NCI-H1092 treated with DMSO at 0.1 percent for 48 hours (cell line): ENCODE data around the gene RMI2.

Experiments used
- DNase-seq: peaks from one replicate; lab custom pipeline; 2025; lab: John Stamatoyannopoulos, UW

The RMI2 gene

DNA sequence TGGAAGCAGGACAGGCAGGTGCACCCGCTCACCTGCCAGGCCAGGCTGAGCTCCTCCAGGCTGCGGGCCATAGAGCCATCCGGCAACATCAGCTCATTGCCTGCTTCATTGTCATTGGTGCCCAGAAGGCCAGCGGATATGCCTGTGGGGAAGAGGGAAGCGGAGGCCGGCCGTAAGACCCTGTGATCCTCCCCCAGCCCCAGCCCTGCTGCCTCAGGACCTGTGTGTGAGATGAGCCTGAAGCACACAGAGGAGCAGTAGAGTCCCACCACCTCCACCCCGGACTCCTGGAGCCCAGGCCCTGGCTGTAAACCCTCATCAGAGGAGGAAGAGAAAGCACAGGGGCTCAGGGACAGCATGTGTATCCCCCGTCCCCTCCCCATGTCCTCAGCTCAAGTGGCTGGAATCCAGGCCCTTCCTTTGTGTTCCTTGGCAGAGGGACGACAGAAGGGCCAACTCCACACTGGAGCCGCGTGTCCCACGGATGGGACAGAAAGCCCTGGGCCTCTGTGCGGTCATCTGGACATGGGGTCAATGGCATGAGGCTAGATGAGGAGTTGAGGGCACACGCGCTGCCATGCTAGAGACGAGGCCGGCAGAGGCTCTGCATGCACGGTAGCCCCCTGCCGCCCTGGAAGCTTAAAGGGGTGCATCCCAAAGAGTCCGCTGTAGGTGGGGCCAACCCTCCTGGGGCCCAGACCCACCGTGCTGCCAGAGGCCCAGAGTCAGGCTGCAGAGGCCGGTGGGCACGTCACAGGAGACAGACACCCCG is 39.1 kb downstream of the RMI2 start:
- DNase-seq: no peak

DNA sequence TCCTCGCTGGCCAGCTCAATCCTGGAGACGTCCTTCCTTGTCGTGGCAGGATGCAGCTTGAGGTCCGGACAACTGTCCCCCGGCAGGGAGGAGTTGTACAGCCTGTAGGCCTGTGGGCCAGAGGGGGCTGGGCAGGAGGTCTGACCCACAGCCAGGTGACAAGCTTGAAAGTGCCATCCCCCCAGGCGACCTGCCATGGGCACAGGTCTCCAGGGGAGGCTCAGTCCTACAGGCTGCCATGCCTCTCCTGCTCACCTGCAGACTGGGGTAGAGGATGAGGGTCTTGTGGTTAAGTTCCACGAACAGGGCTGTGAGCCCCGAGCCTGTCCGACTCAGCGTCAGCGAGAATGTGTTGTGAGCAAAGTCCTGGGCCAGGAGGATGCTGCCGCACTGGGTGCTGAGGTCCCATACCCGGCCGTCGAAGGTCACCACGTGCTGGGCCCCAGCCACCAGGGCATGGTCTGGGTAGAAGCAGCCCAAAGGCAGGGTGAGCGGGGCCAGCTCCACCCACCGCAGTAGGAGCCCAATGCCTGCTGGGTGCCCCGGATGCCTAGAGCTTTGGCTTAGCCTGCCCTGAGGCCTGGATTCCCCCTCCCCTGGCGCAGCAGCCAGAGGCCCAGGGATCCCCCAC is 39.8 kb downstream of the RMI2 start:
- no peak for DNase-seq

- no peak for DNase-seq
Observed at GRCh38 chr16:11386054-11386680, 40.9 kb downstream of the RMI2 start.

GRCh38 chr16:11386791-11387546 is 41.7 kb downstream of the RMI2 start:
- DNase-seq: no peak

DNA sequence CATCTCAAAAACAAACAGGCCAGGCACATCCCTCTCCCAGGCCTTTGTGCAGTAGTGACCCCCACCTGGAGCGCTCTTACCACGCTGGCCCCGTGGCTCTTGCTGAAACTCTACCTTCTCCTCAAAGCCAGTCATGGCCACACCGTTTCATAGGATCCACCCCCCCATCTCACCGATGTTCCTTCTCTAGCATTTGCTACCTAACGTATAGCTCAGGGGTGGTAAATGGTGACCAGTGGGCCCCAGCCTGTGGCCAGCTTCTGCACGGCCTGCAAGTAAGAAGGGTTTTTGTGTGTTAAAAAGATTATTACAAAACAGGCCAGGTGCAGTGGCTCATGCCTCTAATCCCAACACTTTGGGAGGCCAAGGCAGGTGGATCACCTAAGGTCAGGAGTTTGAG is 43.8 kb downstream of the RMI2 start:
- no peak for DNase-seq

GRCh38 chr16:11389631-11390565 is 44.6 kb downstream of the RMI2 start:
- peak; percentile 21 for DNase-seq

DNA sequence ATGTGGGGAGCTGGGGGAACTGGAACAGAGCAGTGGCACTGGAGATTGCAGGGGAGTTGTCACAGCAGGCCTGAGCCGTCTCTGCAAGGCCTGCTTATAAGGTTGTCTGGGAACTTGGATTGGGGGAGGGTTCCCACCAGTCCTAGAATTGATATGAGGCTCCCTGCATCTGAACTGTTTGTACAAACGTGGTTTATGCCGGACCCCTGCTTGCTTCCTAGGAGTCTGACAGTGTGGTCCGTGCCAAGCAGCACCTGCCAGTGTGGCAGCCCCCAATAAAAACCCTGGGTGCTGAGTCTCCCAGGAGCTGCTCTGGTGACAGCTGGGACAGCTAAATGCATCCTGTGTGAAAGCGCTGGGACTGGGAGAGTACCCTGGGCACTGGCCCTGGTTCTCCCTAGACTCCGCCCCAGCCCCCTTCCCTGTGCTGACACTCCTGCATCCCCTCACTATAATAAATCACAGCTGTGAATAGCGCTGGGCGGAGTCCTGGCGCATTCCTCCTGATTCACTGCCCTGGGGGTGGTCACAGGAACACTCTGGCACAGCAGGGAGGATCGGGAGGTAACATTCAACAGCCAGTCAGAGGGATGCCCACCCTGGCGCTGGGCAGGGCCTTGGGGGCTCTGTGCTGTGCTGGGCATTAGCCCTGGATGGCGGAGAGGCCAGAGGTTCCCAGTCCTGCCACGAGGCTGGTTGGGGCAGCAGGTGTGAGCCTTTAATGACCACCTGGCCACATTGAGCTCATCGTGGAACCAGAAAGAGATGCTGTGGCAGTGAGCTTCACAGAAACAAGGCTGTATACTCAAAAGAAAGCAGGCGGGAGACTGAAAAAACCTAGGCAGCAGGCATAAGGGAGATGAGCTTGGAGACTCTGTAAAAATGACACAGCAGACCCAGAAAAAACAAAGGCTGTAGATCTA is 45.6 kb downstream of the RMI2 start:
- peak; percentile 91 for DNase-seq

GRCh38 chr16:11391576-11391975 is 46.3 kb downstream of the RMI2 start:
- DNase-seq: peak; percentile 87

GRCh38 chr16:11392041-11392581 is 46.9 kb downstream of the RMI2 start:
- no peak for DNase-seq

DNA sequence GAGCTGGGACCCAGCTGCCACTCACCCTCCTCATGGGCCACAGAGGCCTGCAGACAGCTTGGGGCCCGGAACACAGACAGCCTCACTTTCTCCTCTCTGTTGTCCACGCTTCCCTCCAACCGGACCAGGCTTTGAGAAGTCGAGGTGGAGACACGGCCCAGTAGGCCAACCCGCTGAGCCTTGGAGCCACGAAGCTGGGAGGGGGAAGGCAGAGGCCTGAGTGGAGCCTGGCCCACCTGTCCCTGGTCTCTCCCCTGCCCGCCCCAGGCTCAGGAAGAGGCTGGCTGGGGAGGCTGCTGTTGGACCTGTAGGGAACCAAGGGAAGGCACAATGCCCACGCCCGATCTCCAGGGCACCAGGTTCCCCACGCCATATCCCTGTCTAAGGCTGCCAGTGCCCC is 48.1 kb downstream of the RMI2 start:
- no peak for DNase-seq

DNA sequence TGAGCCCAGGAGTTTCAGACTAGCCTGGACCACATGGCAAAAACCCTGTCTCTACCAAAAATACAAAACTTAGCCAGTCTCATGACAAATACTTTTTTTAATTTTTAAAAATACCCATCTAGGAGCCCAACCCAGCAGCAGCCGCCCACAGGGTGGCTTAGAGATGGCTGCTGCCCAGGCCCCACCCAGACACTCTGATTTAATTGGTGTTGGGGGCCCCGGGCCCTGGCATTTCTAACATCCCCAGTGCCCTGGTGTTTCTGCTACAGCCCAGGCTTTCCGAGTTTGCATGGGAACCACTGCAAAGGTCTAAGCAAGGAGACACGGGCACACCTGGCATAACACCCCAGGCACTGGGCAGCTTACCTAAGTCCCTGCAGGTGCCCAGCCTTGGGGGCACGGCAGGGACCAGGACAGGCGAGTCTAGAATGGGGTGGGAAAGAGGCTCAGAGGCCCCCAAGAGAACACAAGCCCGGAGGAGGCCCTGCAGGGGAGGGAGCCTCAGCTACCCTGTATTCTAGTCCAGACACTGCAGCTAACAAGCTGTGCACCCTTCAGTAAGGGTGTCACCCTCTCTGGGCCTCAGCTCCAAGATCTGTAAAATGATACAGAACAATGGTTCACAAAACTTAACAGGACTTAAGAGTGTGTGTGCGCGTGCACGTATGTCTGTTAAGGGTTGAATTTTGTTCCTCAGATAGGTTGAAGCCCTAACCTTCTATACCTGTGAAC is 48.8 kb downstream of the RMI2 start:
- DNase-seq: no peak

DNA sequence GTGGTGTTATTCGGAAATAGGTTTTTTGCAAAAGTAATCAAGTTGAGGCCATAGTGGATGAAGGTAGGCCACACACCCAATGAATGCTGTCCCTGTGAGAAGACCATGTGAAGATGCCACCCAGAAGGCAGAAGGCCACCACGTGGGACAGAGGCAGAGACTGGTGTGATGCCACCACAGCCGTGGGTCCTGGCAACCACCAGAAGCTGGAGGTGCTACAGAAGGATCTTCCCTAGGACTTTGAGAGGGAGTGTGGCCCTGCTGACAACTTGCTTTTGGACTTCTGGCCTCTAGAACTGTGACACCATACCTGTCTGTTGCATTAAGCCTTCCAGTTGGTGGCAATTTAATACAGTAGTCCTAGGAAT is 49.3 kb downstream of the RMI2 start:
- no peak for DNase-seq

- no peak for DNase-seq
Observed at GRCh38 chr16:11395008-11395948, 50.0 kb downstream of the RMI2 start.

DNA sequence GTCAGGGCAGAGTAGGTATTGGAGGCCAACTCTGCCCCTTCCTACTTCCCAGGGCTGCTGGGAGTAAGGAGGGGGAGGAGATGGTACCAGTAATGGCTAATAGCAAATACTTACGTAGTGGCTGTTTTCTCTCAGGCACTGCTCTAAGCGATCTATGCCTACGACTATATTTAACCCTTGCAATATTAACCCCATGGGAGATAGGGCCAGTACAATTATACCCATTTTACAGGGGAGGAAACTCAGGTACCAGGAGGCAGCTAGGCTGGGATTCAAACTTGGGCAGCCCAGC is 50.6 kb downstream of the RMI2 start:
- no peak for DNase-seq

DNA sequence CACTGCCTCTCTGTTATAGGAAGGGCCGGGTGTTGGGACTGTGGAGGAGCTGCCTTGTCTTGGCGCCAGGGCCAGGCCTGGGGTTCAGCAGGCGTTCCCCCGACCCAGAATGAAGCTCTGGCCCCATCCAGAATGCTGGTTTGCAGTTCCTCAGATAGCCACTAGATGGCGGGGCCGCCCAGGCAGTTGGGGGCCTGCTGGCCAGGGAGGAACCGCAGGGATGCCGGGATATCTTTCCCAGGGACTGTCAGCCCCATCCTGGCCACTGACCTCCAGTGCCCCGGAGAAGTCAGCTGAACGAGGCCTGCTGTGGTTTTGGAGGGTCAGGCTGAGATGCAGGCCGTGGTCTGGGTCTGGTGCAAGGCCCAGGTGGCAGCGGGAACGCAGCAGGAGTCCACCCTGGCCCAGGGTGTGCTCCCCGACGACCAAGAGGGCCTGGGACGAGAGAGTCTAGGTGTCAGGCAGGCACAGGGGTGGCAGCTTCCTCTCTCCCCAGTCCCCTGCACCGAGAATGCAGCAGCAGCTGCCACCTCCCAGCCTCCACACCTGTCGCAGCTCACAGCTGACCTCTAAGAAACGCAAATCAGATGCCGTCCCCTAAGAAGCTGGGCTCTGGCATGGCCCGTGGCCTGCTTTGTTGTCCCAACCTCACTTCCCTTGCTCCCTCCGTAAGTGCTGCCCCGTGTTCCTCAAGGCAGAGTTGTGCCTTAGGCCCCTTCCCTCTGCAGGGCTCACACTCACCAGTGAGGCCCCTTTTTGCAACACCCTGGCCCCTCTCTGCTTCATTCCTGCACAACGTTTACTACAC is 51.2 kb downstream of the RMI2 start:
- peak; percentile 38 for DNase-seq

DNA sequence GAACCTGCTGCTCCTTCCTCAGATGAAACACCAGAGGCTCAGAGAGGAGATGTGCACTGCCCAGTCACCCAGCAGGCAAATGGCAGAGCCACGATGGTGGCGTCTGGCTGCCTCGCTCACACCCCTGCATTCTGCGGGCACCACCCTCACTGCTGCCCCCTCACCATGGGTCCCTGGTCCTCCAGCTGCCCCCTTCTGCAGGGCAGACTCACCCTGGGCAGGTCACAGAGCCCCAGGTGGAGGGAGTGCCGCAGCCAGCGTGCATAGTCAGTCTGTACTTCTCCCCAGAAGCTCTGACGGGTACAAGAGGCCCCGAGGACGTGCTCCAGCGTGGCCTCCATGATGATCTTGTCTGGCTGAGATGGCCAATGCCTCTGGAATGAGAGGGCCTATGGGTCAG is 52.9 kb downstream of the RMI2 start:
- no peak for DNase-seq

GRCh38 chr16:11398851-11399250 is 53.6 kb downstream of the RMI2 start:
- DNase-seq: no peak
